GM23338 (cell line): ENCODE measurements around the gene MED13L. TPM values are rescaled to one million over a fixed set of nuclear protein-coding genes. Genes with fewer than 3 reads are reported as not detected.

Experiments used
- ATAC-seq: fragments of 200-7000 bp; cut with Tn5 transposase; 3 replicates; pipeline ENCODE4 v1.9.1; 2020
- DNase-seq: peaks from one replicate; pipeline ENCODE4 v3.0.0-alpha.2; 2015; ENCODE audit warnings: low spot score
- H2AFZ ChIP-seq: fragments of 200-600 bp; sonication (generic); 2 replicates; pipeline ENCODE4 v1.8.0; 2016; ENCODE audit warnings: antibody characterized with exemption, mild to moderate bottlenecking, moderate library complexity
- H3F3A ChIP-seq: fragments of 200-600 bp; sonication (generic); replicated peaks from 2 replicates; pipeline ENCODE4 v1.8.0; 2017; ENCODE audit warnings: antibody characterized with exemption, mixed run types, low read depth
- H3K27ac ChIP-seq: fragments of 200-600 bp; sonication (generic); 2 replicates; pipeline ENCODE4 v1.6.1; 2016; ENCODE audit warnings: low read depth
- H3K27me3 ChIP-seq: fragments of 200-600 bp; sonication (generic); 2 replicates; pipeline ENCODE4 v1.8.0; 2016; ENCODE audit warnings: mild to moderate bottlenecking, mixed run types, moderate library complexity; ENCODE audit not compliant: insufficient read depth
- H3K36me3 ChIP-seq: fragments of 200-600 bp; sonication (generic); 2 replicates; pipeline ENCODE4 v1.8.0; 2016; ENCODE audit warnings: mild to moderate bottlenecking; ENCODE audit not compliant: insufficient read depth
- H3K4me1 ChIP-seq: fragments of 200-600 bp; sonication (generic); 2 replicates; pipeline ENCODE4 v1.8.0; 2016; ENCODE audit warnings: mild to moderate bottlenecking, moderate library complexity; ENCODE audit not compliant: insufficient read depth
- H3K4me2 ChIP-seq: fragments of 200-600 bp; sonication (generic); 2 replicates; pipeline ENCODE4 v1.7.1; 2017; ENCODE audit warnings: mixed run types
- H3K4me3 ChIP-seq: fragments of 200-600 bp; sonication (generic); 2 replicates; pipeline ENCODE4 v1.6.1; 2016; ENCODE audit warnings: mixed run types
- H3K79me2 ChIP-seq: fragments of 200-600 bp; sonication (generic); replicated peaks from 2 replicates; pipeline ENCODE4 v1.8.0; 2017; ENCODE audit warnings: mild to moderate bottlenecking; ENCODE audit not compliant: insufficient read depth
- H3K9me2 ChIP-seq: fragments of 200-600 bp; sonication (generic); 2 replicates; pipeline ENCODE4 v1.8.0; 2017; ENCODE audit not compliant: insufficient read depth
- H4K20me1 ChIP-seq: fragments of 200-600 bp; sonication (generic); replicated peaks from 2 replicates; pipeline ENCODE4 v1.8.0; 2017; ENCODE audit warnings: mild to moderate bottlenecking; ENCODE audit not compliant: insufficient read depth
- H3K27ac Mint-ChIP-seq: 2 replicates; pipeline ENCODE4 v1.8.0; 2020; ENCODE audit warnings: inconsistent platforms, mild to moderate bottlenecking, moderate library complexity, mixed read lengths
- H3K27me3 Mint-ChIP-seq: 3 replicates; pipeline ENCODE4 v1.8.0; 2022; ENCODE audit warnings: low read depth, mild to moderate bottlenecking, moderate library complexity, mixed read lengths, inconsistent platforms; ENCODE audit not compliant: insufficient read depth, poor library complexity
- H3K36me3 Mint-ChIP-seq: 3 replicates; pipeline ENCODE4 v1.8.0; 2021; ENCODE audit warnings: low read depth, mild to moderate bottlenecking, inconsistent platforms, moderate library complexity, mixed read lengths
- H3K4me1 Mint-ChIP-seq: 3 replicates; pipeline ENCODE4 v1.8.0; 2020; ENCODE audit warnings: mild to moderate bottlenecking, inconsistent platforms, mixed read lengths
- H3K4me3 Mint-ChIP-seq: 3 replicates; pipeline ENCODE4 v1.8.0; 2021; ENCODE audit warnings: moderate library complexity, mild to moderate bottlenecking, inconsistent platforms, mixed read lengths
- H3K9me3 Mint-ChIP-seq: 3 replicates; pipeline ENCODE4 v1.8.0; 2020; ENCODE audit warnings: moderate library complexity, mild to moderate bottlenecking, inconsistent platforms, mixed read lengths
- CREB1 ChIP-seq: fragments of 250-450 bp; sonication (Bioruptor Pico); IDR thresholded peaks from 2 replicates; pipeline ENCODE4 v1.5.0; 2020; ENCODE audit warnings: low read depth, mild to moderate bottlenecking, moderate library complexity
- EZH2 ChIP-seq: fragments of 200-600 bp; sonication (generic); IDR thresholded peaks from one replicate; pipeline ENCODE4 v1.8.0; 2017; ENCODE audit warnings: antibody characterized with exemption, mild to moderate bottlenecking, low read depth; ENCODE audit not compliant: unreplicated experiment
- EZH2phosphoT487 ChIP-seq: fragments of 200-600 bp; sonication (generic); IDR thresholded peaks from one replicate; pipeline ENCODE4 v1.8.1; 2018; ENCODE audit warnings: antibody characterized with exemption; ENCODE audit not compliant: unreplicated experiment
- JUNB ChIP-seq: IDR thresholded peaks from one replicate; pipeline ENCODE4 v1.6.1; 2016; ENCODE audit warnings: antibody characterized with exemption; ENCODE audit not compliant: unreplicated experiment
- NANOG ChIP-seq: IDR thresholded peaks from 2 replicates; pipeline ENCODE4 v1.6.1; 2016; ENCODE audit warnings: antibody characterized with exemption, borderline replicate concordance
- POLR2AphosphoS5 ChIP-seq: IDR thresholded peaks from 2 replicates; pipeline ENCODE4 v1.6.1; 2016; ENCODE audit warnings: antibody characterized with exemption, low read depth
- STAT1 ChIP-seq: IDR thresholded peaks from one replicate; pipeline ENCODE4 v1.6.1; 2016; ENCODE audit warnings: antibody characterized with exemption; ENCODE audit not compliant: unreplicated experiment
- ZNF114 ChIP-seq: fragments of 250-450 bp; sonication (Bioruptor Pico); IDR thresholded peaks from 2 replicates; pipeline ENCODE4 v1.5.0; 2020; ENCODE audit warnings: mild to moderate bottlenecking, moderate library complexity
- ZNF331 ChIP-seq: fragments of 250-450 bp; sonication (Bioruptor Pico); IDR thresholded peaks from 2 replicates; pipeline ENCODE4 v1.5.0; 2020; ENCODE audit warnings: low read depth, mild to moderate bottlenecking, moderate library complexity
- polyA plus RNA-seq: library from polyadenylated mRNA; unstranded; fragments of >200 nt; fragmentation: Nextera tagmentation; extraction: Ambion mirVana; gene quantifications from 2 replicates; pipeline ENCODE4 v1.2.1, GENCODE V29; 2016
- total RNA-seq: library from RNA; depleted of rRNA; stranded (reverse); fragments of >200 nt; shearing (Covaris generic); gene quantifications from 2 replicates; pipeline ENCODE4 v1.2.3, GENCODE V29; 2014
- TF ChIP-seq, protein P1 (sequence below): IDR thresholded peaks from one replicate; pipeline ENCODE4 v1.6.1; 2018; ENCODE audit warnings: antibody characterized with exemption; ENCODE audit not compliant: unreplicated experiment
- TF ChIP-seq, protein P2 (sequence below): IDR thresholded peaks from 2 replicates; pipeline ENCODE4 v1.6.1; 2016; ENCODE audit warnings: antibody characterized with exemption
- TF ChIP-seq, protein P3 (sequence below), 2 experiments: fragments of 200-600 bp in 1 of 2; sonication (generic) in 1 of 2; conservative IDR thresholded peaks; 2 replicates each; pipeline versions ENCODE4 v1.5.1 to v1.6.1; 2016 to 2017; ENCODE audit warnings: antibody characterized with exemption in 2 of 2, low read depth in 2 of 2, mild to moderate bottlenecking in 2 of 2, moderate library complexity in 1 of 2

Gene MED13L
- total and polyA plus RNA-seq, 2 experiments from 2014 or later = 20.9 to 73.6 TPM

DNA sequence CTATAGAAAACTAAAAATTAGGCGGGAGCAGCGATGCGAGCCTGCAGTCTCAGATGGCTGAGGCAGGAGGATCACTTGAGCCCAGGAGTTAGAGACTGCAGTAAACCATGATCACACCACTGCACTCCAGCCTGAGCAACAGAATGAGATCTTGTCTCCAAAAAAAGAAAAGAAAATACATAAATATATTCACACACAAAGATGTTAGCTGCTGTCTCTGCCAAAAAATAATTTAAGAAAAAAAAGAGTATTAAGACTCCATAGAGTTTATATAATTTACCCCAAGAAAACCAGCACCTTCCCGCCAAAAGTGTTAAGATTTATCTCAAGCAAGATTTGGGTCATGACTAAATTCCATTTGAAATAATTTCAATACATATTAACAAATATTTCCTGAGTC is 102.6 kb downstream of the MED13L start (continued):
- no peak for TF ChIP-seq JUNB
- no peak for TF ChIP-seq POLR2AphosphoS5
- TF ChIP-seq, protein P1, sequence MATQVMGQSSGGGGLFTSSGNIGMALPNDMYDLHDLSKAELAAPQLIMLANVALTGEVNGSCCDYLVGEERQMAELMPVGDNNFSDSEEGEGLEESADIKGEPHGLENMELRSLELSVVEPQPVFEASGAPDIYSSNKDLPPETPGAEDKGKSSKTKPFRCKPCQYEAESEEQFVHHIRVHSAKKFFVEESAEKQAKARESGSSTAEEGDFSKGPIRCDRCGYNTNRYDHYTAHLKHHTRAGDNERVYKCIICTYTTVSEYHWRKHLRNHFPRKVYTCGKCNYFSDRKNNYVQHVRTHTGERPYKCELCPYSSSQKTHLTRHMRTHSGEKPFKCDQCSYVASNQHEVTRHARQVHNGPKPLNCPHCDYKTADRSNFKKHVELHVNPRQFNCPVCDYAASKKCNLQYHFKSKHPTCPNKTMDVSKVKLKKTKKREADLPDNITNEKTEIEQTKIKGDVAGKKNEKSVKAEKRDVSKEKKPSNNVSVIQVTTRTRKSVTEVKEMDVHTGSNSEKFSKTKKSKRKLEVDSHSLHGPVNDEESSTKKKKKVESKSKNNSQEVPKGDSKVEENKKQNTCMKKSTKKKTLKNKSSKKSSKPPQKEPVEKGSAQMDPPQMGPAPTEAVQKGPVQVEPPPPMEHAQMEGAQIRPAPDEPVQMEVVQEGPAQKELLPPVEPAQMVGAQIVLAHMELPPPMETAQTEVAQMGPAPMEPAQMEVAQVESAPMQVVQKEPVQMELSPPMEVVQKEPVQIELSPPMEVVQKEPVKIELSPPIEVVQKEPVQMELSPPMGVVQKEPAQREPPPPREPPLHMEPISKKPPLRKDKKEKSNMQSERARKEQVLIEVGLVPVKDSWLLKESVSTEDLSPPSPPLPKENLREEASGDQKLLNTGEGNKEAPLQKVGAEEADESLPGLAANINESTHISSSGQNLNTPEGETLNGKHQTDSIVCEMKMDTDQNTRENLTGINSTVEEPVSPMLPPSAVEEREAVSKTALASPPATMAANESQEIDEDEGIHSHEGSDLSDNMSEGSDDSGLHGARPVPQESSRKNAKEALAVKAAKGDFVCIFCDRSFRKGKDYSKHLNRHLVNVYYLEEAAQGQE = no peak
- TF ChIP-seq ZNF114 (CRISPR knock-in tag) = no peak

DNA sequence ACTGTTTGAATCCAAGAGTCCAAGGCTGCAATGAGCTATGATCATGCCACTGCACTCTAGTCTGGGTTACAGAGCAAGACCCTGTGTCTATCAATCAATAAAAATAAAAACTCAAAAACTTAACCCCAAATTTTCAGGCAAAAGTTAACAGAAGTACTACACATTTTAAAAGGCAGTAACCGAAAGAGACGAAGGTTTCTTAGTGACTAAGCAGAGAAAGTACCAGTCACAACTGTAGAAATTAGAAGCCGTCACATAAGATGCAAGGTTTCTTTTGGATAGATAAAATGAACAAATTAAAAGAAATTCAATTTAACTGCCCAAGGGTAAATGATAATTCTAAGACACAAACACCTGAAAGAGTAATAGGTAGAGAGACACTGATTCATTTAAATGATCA is 103.5 kb downstream of the MED13L start:
- Mint-ChIP-seq H3K4me1 (peaks cover 51% of the 10 kb centered on the region), H3K27me3 (no peaks in the 10 kb centered on the region), H3K27ac (no peak overlapping the region), H3K36me3 (no peaks in the 10 kb centered on the region), H3K4me3 (no peak overlapping the region), H3K9me3 (no peaks in the 10 kb centered on the region; the same call in 2 of the 3 replicates)
- H3K4me3 ChIP-seq = no peak overlapping the region
- peaks cover 53% of the 10 kb centered on the region for H3K4me1 ChIP-seq
- no peaks in the 10 kb centered on the region for H3K36me3 ChIP-seq
- no peaks in the 10 kb centered on the region for H3K27me3 ChIP-seq
- no peaks in the 10 kb centered on the region for H3F3A ChIP-seq
- H3K27ac ChIP-seq = no peak overlapping the region
- peaks cover 22% of the 10 kb centered on the region for H4K20me1 ChIP-seq
- H3K9me2 ChIP-seq = no peaks in the 10 kb centered on the region
- no peak overlapping the region for H2AFZ ChIP-seq
- no peak overlapping the region for H3K4me2 ChIP-seq
- no peak for ATAC-seq
- peaks cover 100% of the 10 kb centered on the region for H3K79me2 ChIP-seq
- no peak for DNase-seq
- no peak for TF ChIP-seq STAT1
- no peak for TF ChIP-seq POLR2AphosphoS5
- no peak for TF ChIP-seq ZNF331
- TF ChIP-seq, protein P2, sequence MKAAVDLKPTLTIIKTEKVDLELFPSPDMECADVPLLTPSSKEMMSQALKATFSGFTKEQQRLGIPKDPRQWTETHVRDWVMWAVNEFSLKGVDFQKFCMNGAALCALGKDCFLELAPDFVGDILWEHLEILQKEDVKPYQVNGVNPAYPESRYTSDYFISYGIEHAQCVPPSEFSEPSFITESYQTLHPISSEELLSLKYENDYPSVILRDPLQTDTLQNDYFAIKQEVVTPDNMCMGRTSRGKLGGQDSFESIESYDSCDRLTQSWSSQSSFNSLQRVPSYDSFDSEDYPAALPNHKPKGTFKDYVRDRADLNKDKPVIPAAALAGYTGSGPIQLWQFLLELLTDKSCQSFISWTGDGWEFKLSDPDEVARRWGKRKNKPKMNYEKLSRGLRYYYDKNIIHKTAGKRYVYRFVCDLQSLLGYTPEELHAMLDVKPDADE = no peak
- TF ChIP-seq EZH2 = no peak
- TF ChIP-seq, protein P3, sequence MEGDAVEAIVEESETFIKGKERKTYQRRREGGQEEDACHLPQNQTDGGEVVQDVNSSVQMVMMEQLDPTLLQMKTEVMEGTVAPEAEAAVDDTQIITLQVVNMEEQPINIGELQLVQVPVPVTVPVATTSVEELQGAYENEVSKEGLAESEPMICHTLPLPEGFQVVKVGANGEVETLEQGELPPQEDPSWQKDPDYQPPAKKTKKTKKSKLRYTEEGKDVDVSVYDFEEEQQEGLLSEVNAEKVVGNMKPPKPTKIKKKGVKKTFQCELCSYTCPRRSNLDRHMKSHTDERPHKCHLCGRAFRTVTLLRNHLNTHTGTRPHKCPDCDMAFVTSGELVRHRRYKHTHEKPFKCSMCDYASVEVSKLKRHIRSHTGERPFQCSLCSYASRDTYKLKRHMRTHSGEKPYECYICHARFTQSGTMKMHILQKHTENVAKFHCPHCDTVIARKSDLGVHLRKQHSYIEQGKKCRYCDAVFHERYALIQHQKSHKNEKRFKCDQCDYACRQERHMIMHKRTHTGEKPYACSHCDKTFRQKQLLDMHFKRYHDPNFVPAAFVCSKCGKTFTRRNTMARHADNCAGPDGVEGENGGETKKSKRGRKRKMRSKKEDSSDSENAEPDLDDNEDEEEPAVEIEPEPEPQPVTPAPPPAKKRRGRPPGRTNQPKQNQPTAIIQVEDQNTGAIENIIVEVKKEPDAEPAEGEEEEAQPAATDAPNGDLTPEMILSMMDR (conservative IDR thresholded peaks at IDR 0.05; ENCODE audit: low read depth in 2 of 2) = no peak
- TF ChIP-seq CREB1 (CRISPR knock-in tag) = no peak
- TF ChIP-seq NANOG = no peak
- TF ChIP-seq, protein P1 = no peak
- TF ChIP-seq EZH2phosphoT487 = no peak
